Measurements from ENCODE around the gene ATP11B.

The ATP11B gene

DNA sequence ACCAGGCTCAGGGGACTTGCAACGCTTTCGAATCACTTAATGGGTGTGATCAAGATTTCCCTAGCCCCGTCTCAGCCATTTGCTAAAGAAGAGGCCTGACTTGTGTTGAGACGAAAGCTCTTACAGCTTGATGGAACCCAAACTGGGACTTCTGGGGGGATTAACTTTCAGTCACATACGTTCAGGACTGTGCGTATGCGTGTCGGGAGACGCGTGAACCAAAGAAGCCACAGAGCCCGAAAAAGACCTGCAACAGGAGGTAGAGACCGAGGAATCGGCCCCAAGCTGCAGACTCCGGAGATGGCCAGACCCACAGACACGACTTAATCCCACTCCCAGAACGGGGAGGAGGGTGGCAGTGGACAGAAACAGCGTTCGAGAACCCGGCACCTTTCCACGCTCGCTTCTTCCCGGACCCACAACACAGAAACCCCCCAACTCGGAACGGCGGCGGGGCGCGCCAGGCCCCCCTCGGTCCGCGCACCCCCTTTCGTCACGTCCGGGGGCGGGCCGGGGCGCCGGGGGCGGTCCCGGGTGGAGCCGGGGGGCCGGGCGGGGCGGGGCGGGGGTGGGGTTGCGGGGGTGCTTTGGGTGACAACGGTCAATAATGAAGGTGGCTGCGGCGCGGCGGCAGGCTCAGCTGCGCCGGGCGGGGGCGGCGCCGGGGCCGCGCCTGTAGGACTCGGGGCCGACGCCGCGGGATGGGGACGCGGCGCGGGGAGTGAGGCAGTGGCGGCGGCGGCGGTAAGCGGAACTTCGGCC lies at the start of gene ATP11B:
Gene ATP11B (plus strand): TSS at position 604 of the 762 bp plus-strand sequence. CDS start 256 bp downstream, outside the sequence.
- peak within 1 kb of the TSS; percentile 90 to 99 (median 94) for H3K9ac ChIP-seq
- H3K4me2 ChIP-seq: peak within 1 kb of the TSS; percentile 82 to 98 (median 92)
- H3K27me3 ChIP-seq: no peaks in the 10 kb centered on the region
- TF ChIP-seq Cebpa-rat (IDR thresholded peaks at IDR 0.05): no peak
- H3K4me1 ChIP-seq: peaks cover 36 to 46% (median 38%) of the 10 kb centered on the region in 10 experiments
- H4K20me1 ChIP-seq: peaks cover 0 to 38% (median 18%) of the 10 kb centered on the region in 11 experiments; a peak in 14 of 22 replicates
- no peaks in the 10 kb centered on the region for H3K9me3 ChIP-seq (replicated peaks in 1 of 11)
- H3K36me3 ChIP-seq: peaks cover 0 to 6% (median 0%) of the 10 kb centered on the region in 11 experiments; a peak in 4 of 22 replicates
- peak within 1 kb of the TSS; percentile 90 to 97 (median 96) for H3K4me3 ChIP-seq
- H3K27ac ChIP-seq: peak within 1 kb of the TSS; percentile 88 to 99 (median 94)

DNA sequence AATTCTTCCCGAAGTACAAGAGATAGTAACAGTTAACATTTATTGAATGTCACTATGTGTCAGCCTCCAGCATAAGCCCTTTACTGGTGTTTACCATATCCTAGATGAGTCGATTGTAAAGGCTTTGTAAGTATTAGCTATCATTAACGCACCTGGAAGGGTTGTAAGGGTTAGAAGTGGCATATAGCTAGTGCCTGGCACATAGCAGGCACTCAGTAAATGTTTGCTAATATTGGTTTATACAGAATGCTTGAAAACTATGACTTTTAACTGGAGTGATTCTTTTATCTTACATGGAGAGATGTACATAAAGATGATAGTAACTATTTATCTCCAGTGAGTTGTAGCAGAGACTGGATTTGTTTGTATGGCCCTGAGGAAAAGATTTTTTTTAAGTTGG lies 46.3 kb upstream of the ATP11B start:
- H4K20me1 ChIP-seq: no peaks in the 10 kb centered on the region
- no peak for TF ChIP-seq Cebpa-rat (IDR thresholded peaks at IDR 0.05)
- H3K9ac ChIP-seq: no peak overlapping the region
- H3K4me3 ChIP-seq: no peak overlapping the region
- H3K27me3 ChIP-seq: no peaks in the 10 kb centered on the region
- no peaks in the 10 kb centered on the region for H3K4me1 ChIP-seq
- no peak overlapping the region for H3K4me2 ChIP-seq
- peaks cover 0 to 3% (median 1%) of the 10 kb centered on the region in 11 experiments; a peak in 5 of 22 replicates for H3K9me3 ChIP-seq (replicated peaks in 1 of 11)
- H3K36me3 ChIP-seq: no peaks in the 10 kb centered on the region
- no peak overlapping the region for H3K27ac ChIP-seq

DNA sequence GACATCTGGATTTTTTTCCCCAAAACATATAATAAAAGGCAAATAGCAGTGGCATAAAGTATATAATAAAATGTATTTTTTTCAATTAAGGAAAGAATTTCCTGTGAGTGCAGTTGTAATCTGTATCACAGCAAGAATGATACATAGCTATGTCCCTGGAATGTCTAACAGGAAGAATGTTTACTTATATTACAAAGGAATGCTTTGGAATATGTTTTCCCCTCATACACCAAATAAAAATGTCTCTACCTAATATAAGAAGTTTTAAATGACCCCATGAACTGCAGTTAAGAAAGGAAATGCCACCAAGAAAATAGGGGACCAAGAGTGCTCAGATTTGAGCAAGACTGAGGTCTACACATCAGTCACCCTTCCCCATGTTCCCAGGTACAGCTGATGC lies 38.0 kb upstream of the ATP11B start:
- Histone ChIP-seq H3K4me1 (peaks cover 0 to 11% (median 3%) of the 10 kb centered on the region in 10 experiments; a peak in 6 of 20 replicates), H3K9me3 (replicated peaks in 1 of 11) (peaks cover 0 to 5% (median 4%) of the 10 kb centered on the region in 11 experiments; a peak in 7 of 22 replicates), H3K27me3 (no peaks in the 10 kb centered on the region), H4K20me1 (no peaks in the 10 kb centered on the region), H3K9ac (no peak overlapping the region), H3K27ac (no peak overlapping the region), H3K4me3 (no peak overlapping the region), H3K36me3 (no peaks in the 10 kb centered on the region), H3K4me2 (peak overlapping the region in 4 of 11 experiments; percentile 2 to 20 (median 7); a peak in 5 of 22 replicates)
- TF ChIP-seq Cebpa-rat (IDR thresholded peaks at IDR 0.05): no peak

DNA sequence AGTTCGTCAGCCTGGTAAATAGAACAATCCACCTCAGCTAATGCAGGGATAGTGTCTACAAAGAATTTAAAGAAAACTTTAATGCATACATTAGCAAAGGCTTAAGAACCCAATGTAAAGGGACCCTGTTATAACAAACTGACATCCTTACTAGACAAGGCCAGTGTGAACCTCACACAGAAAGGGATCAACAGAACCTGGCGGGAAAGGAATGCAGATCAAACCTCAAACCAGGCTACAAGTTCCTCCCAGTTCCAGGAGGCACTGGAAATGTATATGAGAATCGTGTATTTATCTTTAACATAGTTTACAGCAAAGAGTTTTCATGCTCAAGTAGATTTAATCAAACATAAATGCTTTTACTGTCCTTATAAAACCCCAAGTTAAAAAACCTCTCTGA lies 37.6 kb upstream of the ATP11B start:
- Histone ChIP-seq H4K20me1 (no peaks in the 10 kb centered on the region), H3K4me2 (peak overlapping the region in 2 of 11 experiments; percentile 2 to 12; a peak in 3 of 22 replicates), H3K27me3 (no peaks in the 10 kb centered on the region), H3K36me3 (no peaks in the 10 kb centered on the region), H3K27ac (no peak overlapping the region), H3K4me3 (no peak overlapping the region), H3K4me1 (peaks cover 0 to 11% (median 3%) of the 10 kb centered on the region in 10 experiments; a peak in 6 of 20 replicates), H3K9me3 (replicated peaks in 1 of 11) (peaks cover 0 to 5% (median 4%) of the 10 kb centered on the region in 11 experiments; a peak in 7 of 22 replicates), H3K9ac (no peak overlapping the region)
- TF ChIP-seq Cebpa-rat (IDR thresholded peaks at IDR 0.05): no peak

DNA sequence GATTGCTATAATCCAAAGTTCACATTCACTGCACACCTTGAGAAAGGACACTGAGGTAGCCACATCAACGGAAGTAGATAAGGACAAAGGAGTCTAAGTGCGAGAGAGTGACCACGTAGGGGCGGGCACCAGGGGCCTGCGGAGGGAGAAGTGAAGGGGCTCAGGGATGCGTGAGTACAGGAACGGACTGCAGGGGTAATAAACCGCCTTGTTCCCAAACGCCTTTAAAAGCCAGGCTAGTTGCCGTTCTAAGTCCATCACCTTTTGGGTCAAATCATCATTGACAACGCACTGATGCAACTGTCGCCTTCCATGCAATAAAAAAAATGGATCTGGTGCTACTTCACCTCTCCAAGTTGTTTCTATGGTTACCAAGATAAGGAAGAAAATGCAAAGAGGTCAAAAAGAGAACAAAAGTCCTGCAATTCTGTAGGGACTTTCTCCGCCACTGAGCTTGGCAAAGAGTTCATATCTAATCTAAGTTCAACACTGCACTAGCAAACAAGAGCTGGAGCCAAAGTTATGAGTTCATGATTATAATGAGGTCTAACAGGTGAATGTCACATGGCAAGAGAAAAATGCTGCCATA lies 32.6 kb upstream of the ATP11B start:
- no peaks in the 10 kb centered on the region; a peak in 1 of 22 replicates for H3K9me3 ChIP-seq (replicated peaks in 1 of 11)
- no peak for TF ChIP-seq Cebpa-rat (IDR thresholded peaks at IDR 0.05)
- peaks cover 0 to 4% (median 0%) of the 10 kb centered on the region in 10 experiments; a peak in 5 of 20 replicates for H3K4me1 ChIP-seq
- H3K9ac ChIP-seq: no peak overlapping the region
- no peak overlapping the region for H3K4me2 ChIP-seq
- no peaks in the 10 kb centered on the region for H3K36me3 ChIP-seq
- H4K20me1 ChIP-seq: no peaks in the 10 kb centered on the region
- no peak overlapping the region for H3K4me3 ChIP-seq
- H3K27ac ChIP-seq: no peak overlapping the region
- H3K27me3 ChIP-seq: no peaks in the 10 kb centered on the region

DNA sequence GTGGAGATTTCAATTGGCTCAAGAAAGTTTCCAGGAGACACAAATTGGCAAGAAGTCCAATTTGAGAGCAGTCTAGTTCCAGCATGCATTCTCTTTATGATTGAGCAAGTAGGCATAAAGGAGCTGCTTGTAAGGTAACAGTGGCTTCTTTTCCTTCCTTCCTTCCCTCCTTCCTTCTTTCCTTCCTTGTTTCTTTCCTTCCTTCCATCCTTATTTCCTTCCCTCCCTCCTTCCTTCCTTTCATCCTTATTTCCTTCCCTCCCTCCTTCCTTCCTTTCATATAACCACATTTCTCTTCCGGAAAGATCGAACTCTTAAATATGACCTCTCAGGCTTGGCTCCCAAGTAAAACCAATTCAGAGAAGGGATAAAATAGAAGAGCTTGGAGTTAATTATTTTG lies 29.4 kb upstream of the ATP11B start:
- no peak overlapping the region for H3K9ac ChIP-seq
- H4K20me1 ChIP-seq: no peaks in the 10 kb centered on the region
- no peak for TF ChIP-seq Cebpa-rat (IDR thresholded peaks at IDR 0.05)
- H3K36me3 ChIP-seq: no peaks in the 10 kb centered on the region
- no peak overlapping the region for H3K4me3 ChIP-seq
- H3K27ac ChIP-seq: no peak overlapping the region
- H3K4me2 ChIP-seq: no peak overlapping the region
- peaks cover 0 to 11% (median 0%) of the 10 kb centered on the region in 10 experiments; a peak in 4 of 20 replicates for H3K4me1 ChIP-seq
- H3K27me3 ChIP-seq: no peaks in the 10 kb centered on the region
- no peaks in the 10 kb centered on the region; a peak in 1 of 22 replicates for H3K9me3 ChIP-seq (replicated peaks in 1 of 11)

DNA sequence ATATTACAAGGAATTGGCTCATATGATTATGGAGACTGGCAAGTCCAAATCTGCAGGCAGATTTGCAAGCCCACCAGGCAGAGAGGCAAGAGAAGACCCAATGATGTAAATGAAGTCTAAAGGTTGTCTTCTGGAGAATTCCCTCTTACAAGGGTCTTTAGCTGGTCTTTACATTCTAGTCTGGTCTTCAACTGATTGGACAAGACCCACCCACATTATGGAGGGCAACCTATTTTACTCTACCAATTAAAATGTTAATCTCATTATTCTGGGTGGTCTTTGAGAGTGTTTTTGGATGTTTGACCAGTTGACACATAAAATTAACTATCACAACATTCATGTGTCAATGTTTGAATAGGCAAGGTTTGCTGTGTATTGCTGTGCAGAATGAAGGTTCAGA lies 28.0 kb upstream of the ATP11B start:
- Histone ChIP-seq H3K27me3 (no peaks in the 10 kb centered on the region), H3K27ac (no peak overlapping the region), H3K4me3 (no peak overlapping the region), H3K9me3 (replicated peaks in 1 of 11) (no peaks in the 10 kb centered on the region; a peak in 1 of 22 replicates), H3K36me3 (no peaks in the 10 kb centered on the region), H3K4me1 (peaks cover 0 to 11% (median 0%) of the 10 kb centered on the region in 10 experiments; a peak in 4 of 20 replicates), H3K9ac (no peak overlapping the region), H4K20me1 (no peaks in the 10 kb centered on the region), H3K4me2 (no peak overlapping the region)
- no peak for TF ChIP-seq Cebpa-rat (IDR thresholded peaks at IDR 0.05)

DNA sequence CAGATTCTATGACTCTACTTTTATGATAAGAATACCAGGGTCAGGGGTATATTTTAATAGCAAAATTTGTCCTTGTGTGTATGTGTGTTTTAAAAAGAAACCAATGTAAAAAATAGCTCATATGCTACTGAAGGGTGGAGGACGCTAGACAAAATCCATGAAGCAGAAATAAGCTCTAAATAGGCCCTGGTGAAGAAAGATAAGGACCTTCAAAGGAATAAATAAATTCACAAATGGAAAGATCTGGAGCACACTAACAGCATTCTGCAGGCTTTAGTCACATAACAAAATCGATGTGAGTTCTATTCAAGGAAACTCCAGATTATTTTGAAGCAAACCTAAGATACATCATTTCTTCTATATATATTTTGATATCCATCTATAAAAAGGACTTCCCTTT lies 27.2 kb upstream of the ATP11B start:
- H4K20me1 ChIP-seq: no peaks in the 10 kb centered on the region
- H3K36me3 ChIP-seq: no peaks in the 10 kb centered on the region
- no peaks in the 10 kb centered on the region; a peak in 1 of 22 replicates for H3K9me3 ChIP-seq (replicated peaks in 1 of 11)
- no peak overlapping the region for H3K27ac ChIP-seq
- no peak overlapping the region for H3K9ac ChIP-seq
- H3K4me1 ChIP-seq: peaks cover 0 to 11% (median 0%) of the 10 kb centered on the region in 10 experiments; a peak in 4 of 20 replicates
- H3K4me3 ChIP-seq: no peak overlapping the region
- H3K27me3 ChIP-seq: no peaks in the 10 kb centered on the region
- H3K4me2 ChIP-seq: peak overlapping the region in 2 of 11 experiments; percentile 8 to 25; a peak in 1 of 22 replicates
- TF ChIP-seq Cebpa-rat (IDR thresholded peaks at IDR 0.05): no peak

DNA sequence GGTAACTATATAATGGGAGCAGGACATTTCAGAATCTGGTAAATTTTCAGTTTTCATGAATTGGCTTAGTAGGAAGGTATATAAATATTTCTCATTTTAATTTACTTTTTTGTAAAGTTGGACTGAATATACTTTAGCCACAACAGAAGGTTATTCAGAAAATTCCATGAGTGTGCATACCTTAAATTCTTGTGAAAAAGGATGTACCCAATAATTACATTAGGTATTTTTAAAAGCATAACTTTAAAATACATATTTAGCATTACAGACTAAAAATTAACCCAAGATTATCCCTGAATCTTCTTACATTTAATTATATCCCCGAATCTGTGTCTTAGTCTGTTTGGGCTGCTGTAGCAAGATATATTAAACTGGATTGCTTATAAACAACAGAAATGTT lies 24.9 kb upstream of the ATP11B start:
- no peaks in the 10 kb centered on the region; a peak in 1 of 22 replicates for H3K9me3 ChIP-seq (replicated peaks in 1 of 11)
- H3K9ac ChIP-seq: no peak overlapping the region
- H3K4me1 ChIP-seq: peaks cover 0 to 11% (median 0%) of the 10 kb centered on the region in 10 experiments; a peak in 4 of 20 replicates
- TF ChIP-seq Cebpa-rat (IDR thresholded peaks at IDR 0.05): no peak
- no peaks in the 10 kb centered on the region for H3K36me3 ChIP-seq
- no peak overlapping the region for H3K4me3 ChIP-seq
- no peak overlapping the region for H3K4me2 ChIP-seq
- H3K27ac ChIP-seq: no peak overlapping the region
- no peaks in the 10 kb centered on the region for H3K27me3 ChIP-seq
- no peaks in the 10 kb centered on the region for H4K20me1 ChIP-seq
